Activated naive CD8-positive, alpha-beta T cell treated with anti-CD3 and anti-CD28 coated beads for 36 hours (primary cell): Measurements from ENCODE around the gene NFIB. TPM values are rescaled to one million over a fixed set of nuclear protein-coding genes. Genes with fewer than 3 reads are reported as not detected.

ENCODE experiments used
- DNase-seq: peaks from one replicate; pipeline ENCODE4 v3.0.0; 2021
- H3K27ac Mint-ChIP-seq: one replicate; pipeline ENCODE4 v1.8.0; 2022; ENCODE audit warnings: mild to moderate bottlenecking, moderate library complexity, mixed read lengths
- H3K27me3 Mint-ChIP-seq: one replicate; pipeline ENCODE4 v1.8.0; 2022; ENCODE audit warnings: mild to moderate bottlenecking, mixed read lengths
- H3K36me3 Mint-ChIP-seq: one replicate; pipeline ENCODE4 v1.8.0; 2021; ENCODE audit warnings: mild to moderate bottlenecking, mixed read lengths
- H3K4me1 Mint-ChIP-seq: one replicate; pipeline ENCODE4 v1.8.0; 2021; ENCODE audit warnings: mixed read lengths
- H3K4me3 Mint-ChIP-seq: one replicate; pipeline ENCODE4 v1.8.0; 2022; ENCODE audit warnings: mild to moderate bottlenecking, moderate library complexity, mixed read lengths
- H3K9me3 Mint-ChIP-seq: one replicate; pipeline ENCODE4 v1.8.0; 2022; ENCODE audit warnings: mixed read lengths
- total RNA-seq, 2 experiments: library from RNA; stranded (reverse); gene quantifications; one replicate each; pipeline ENCODE4 v1.2.3, GENCODE V29; 2021

The NFIB gene
- total RNA-seq, 2 experiments from 2014 or later = not detected

DNA sequence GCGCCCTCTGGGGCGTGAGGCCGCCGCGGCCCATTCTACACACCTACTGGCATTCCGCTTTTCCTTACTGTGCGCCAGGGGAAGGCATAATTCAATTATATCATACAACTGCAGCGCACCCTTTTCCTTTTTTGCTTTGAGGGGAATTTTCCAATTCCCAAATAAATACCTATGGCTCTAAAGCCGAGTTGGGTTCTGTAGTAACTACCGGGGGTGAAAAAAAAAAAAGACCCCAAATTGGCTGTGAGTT, 34.1 kb upstream of the NFIB start:
- H3K27ac Mint-ChIP-seq = no peak overlapping the region

GRCh38 chr9:14347406-14348122, 33.6 kb upstream of the NFIB start:
- DNase-seq = no peak
- peaks cover 19% of the 10 kb centered on the region for H3K4me1 Mint-ChIP-seq
- H3K27me3 Mint-ChIP-seq = peaks cover 5% of the 10 kb centered on the region
- no peaks in the 10 kb centered on the region for H3K9me3 Mint-ChIP-seq
- H3K36me3 Mint-ChIP-seq = no peaks in the 10 kb centered on the region
- H3K4me3 Mint-ChIP-seq = no peak overlapping the region
- no peak overlapping the region for H3K27ac Mint-ChIP-seq

More for the DNA sequence above, 34.1 kb upstream of the NFIB start:
- Mint-ChIP-seq H3K9me3 (no peaks in the 10 kb centered on the region), H3K4me1 (peaks cover 19% of the 10 kb centered on the region), H3K4me3 (no peak overlapping the region), H3K27me3 (peaks cover 10% of the 10 kb centered on the region), H3K36me3 (no peaks in the 10 kb centered on the region)
- DNase-seq = no peak

- Mint-ChIP-seq H3K4me3 (no peak overlapping the region), H3K4me1 (peaks cover 19% of the 10 kb centered on the region), H3K9me3 (no peaks in the 10 kb centered on the region), H3K36me3 (no peaks in the 10 kb centered on the region), H3K27me3 (no peaks in the 10 kb centered on the region), H3K27ac (no peak overlapping the region)
- DNase-seq = no peak
Observed at GRCh38 chr9:14346811-14347405, 33.0 kb upstream of the NFIB start.

GRCh38 chr9:14346231-14346791, 32.4 kb upstream of the NFIB start:
- Mint-ChIP-seq H3K27me3 (no peaks in the 10 kb centered on the region), H3K36me3 (no peaks in the 10 kb centered on the region), H3K9me3 (no peaks in the 10 kb centered on the region), H3K27ac (no peak overlapping the region), H3K4me1 (peaks cover 19% of the 10 kb centered on the region), H3K4me3 (no peak overlapping the region)
- no peak for DNase-seq

DNA sequence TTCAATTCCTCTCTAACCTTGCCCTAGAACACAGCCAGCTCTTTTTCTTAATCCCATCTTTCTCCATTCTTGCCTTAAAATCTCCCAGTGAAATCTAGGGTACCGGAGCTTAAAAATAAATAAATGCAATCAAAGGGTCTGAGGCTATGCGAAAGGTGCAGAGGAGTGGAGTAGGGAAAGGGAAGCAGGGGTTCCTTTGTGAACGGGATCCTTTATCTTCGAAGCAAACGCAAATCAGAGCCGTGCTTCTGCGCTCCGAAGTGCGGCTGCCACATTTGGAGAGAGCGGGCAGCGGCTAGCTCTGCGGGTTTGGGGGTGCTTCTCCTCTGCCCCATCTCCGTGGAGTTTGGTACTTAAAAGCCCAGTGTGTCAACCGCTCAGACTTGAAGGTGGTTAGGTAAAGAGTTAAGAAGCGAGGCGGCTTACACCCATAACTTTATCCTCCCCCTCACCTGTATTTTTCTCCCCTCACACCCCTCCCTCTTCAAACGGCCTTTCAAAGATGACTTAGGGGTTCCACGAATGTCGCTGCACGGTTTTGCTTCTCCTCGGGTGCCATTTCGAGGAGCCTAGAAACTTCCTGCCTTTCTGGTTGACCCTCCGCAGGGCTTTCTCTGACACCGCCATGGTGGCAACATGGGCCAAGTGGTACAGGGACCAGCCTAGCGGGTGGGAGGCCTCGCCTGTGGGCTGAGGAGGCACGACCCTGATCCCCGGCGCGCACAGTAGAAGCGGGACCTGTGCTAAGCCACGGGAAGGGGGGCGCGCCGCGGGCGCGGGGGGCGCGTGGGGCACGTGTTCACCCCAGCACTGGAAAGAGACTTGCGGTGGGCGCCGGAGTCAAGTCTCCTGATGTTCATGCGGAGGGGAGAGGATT, 31.7 kb upstream of the NFIB start:
- peaks cover 19% of the 10 kb centered on the region for H3K4me1 Mint-ChIP-seq
- no peak for DNase-seq
- no peak overlapping the region for H3K4me3 Mint-ChIP-seq
- no peaks in the 10 kb centered on the region for H3K36me3 Mint-ChIP-seq
- no peaks in the 10 kb centered on the region for H3K27me3 Mint-ChIP-seq
- H3K9me3 Mint-ChIP-seq = no peaks in the 10 kb centered on the region
- no peak overlapping the region for H3K27ac Mint-ChIP-seq

- no peaks in the 10 kb centered on the region for H3K27me3 Mint-ChIP-seq
- no peak overlapping the region for H3K27ac Mint-ChIP-seq
- peaks cover 16% of the 10 kb centered on the region for H3K4me1 Mint-ChIP-seq
- H3K4me3 Mint-ChIP-seq = no peak overlapping the region
- H3K9me3 Mint-ChIP-seq = no peaks in the 10 kb centered on the region
- DNase-seq = no peak
- H3K36me3 Mint-ChIP-seq = no peaks in the 10 kb centered on the region
Observed at GRCh38 chr9:14344941-14345353, 31.0 kb upstream of the NFIB start.

DNA sequence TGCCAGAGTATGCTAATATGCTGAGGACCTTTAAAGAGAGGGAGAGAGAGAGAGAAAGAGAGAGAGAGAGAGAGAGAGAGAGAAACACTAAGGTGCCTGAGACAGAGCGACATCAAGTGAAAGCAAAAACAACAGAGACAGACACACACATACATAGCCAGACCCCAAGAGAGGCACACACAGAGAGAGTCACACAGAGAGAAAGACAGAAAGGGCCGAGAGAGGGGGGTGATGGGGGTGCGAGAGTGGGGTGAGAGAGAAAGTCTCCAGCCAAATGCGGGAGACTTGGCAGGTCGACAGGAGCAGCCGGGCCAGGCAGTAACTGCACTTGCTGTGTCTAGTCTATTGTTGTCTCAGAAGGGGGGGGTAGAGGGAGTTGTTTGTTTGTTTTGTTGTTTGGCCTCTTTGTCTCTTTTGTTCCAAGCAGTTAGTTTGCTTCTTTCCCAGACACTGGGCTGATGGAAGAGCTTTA, 30.1 kb upstream of the NFIB start:
- H3K27me3 Mint-ChIP-seq = peaks cover 4% of the 10 kb centered on the region
- H3K9me3 Mint-ChIP-seq = no peaks in the 10 kb centered on the region
- DNase-seq = no peak
- no peaks in the 10 kb centered on the region for H3K36me3 Mint-ChIP-seq
- H3K4me3 Mint-ChIP-seq = no peak overlapping the region
- no peak overlapping the region for H3K27ac Mint-ChIP-seq
- peaks cover 15% of the 10 kb centered on the region for H3K4me1 Mint-ChIP-seq

DNA sequence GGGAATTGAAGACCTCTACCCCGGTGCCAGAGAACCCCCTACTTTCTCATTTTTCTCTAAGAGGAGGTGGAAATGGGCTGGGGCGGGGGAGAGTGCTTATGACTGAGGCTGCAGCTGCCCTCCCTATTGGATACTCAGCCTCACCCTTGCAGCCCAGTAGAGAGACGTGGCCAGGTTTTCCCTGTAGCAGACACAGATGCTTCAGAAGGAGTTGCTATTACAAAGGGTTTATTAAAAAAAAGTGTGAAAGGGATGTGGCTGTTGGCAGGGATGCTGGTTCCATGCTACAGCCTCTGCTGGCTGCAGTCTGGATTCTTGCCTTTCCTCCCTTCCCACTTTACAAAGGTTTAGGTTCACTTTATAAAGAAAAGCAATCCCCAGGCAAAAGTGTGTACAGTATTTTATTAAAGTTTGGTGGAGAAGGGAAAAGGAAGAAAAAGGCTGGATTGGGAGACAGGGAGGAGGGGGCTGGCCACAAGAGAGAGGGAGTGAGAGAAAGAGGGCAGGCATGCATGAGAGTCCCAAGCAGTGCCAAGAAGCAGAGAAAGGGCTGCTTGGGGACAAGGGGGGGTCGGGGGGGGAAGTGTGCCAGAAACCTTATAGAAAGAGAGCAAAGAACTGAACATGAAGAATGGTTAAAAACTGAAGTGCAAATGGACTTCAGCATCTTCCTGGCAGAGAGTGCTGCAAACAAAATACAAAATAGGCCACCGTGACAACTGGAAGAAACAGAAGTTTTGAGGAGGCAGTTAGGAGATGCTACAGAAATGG, 29.5 kb upstream of the NFIB start:
- H3K27me3 Mint-ChIP-seq = peaks cover 9% of the 10 kb centered on the region
- no peak overlapping the region for H3K27ac Mint-ChIP-seq
- H3K9me3 Mint-ChIP-seq = no peaks in the 10 kb centered on the region
- H3K4me3 Mint-ChIP-seq = no peak overlapping the region
- H3K36me3 Mint-ChIP-seq = no peaks in the 10 kb centered on the region
- DNase-seq = no peak
- peaks cover 10% of the 10 kb centered on the region for H3K4me1 Mint-ChIP-seq

- Mint-ChIP-seq H3K27ac (no peak overlapping the region), H3K36me3 (no peaks in the 10 kb centered on the region), H3K4me1 (peaks cover 6% of the 10 kb centered on the region), H3K9me3 (no peaks in the 10 kb centered on the region), H3K27me3 (peaks cover 13% of the 10 kb centered on the region), H3K4me3 (no peak overlapping the region)
- no peak for DNase-seq
Observed at GRCh38 chr9:14342736-14343135, 28.8 kb upstream of the NFIB start.

DNA sequence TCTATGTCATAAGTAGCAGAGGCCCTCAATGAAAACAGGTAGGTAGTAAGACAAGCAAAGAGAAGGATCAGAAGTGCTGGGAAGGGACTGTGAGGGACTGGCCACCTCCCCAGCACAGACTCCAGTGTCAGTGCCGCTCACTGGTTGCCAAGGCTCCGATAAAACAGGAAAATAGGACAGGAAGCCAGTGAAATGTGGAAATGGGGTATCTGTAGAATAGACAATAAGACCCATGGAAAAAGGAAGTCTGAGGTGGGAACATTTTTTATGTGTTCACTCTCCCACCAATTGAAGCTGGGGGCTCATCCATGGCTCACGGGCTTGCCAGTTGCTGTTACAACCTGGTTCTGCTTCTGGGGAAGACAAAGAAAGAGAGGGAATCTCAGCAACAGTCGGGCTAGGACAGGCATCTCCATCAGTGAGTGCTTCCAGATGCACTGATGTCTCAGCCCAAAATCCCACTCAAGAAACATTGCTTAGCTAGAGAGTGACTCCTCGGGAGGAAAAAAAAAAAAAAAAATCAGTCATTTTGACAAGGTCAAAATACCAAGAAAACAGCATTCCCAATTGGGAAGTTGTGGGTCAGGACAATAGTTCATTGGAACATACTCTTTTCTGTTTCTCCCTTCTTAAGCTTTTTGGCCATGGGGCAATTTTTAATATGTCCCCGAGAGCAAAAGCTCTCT, 27.6 kb upstream of the NFIB start:
- Mint-ChIP-seq H3K27ac (no peak overlapping the region), H3K36me3 (no peaks in the 10 kb centered on the region), H3K4me3 (no peak overlapping the region)

GRCh38 chr9:14340994-14341393, 27.1 kb upstream of the NFIB start:
- H3K4me1 Mint-ChIP-seq = peaks cover 4% of the 10 kb centered on the region
- no peak overlapping the region for H3K27ac Mint-ChIP-seq
- H3K4me3 Mint-ChIP-seq = no peak overlapping the region
- no peaks in the 10 kb centered on the region for H3K36me3 Mint-ChIP-seq
- DNase-seq = no peak
- H3K27me3 Mint-ChIP-seq = peaks cover 23% of the 10 kb centered on the region
- H3K9me3 Mint-ChIP-seq = no peaks in the 10 kb centered on the region

More for the DNA sequence above, 27.6 kb upstream of the NFIB start:
- Mint-ChIP-seq H3K4me1 (peaks cover 4% of the 10 kb centered on the region), H3K9me3 (no peaks in the 10 kb centered on the region), H3K27me3 (peaks cover 23% of the 10 kb centered on the region)
- DNase-seq = no peak

- no peaks in the 10 kb centered on the region for H3K4me1 Mint-ChIP-seq
- no peak overlapping the region for H3K4me3 Mint-ChIP-seq
- no peak for DNase-seq
- H3K9me3 Mint-ChIP-seq = no peaks in the 10 kb centered on the region
- H3K36me3 Mint-ChIP-seq = no peaks in the 10 kb centered on the region
- no peak overlapping the region for H3K27ac Mint-ChIP-seq
- H3K27me3 Mint-ChIP-seq = peaks cover 23% of the 10 kb centered on the region
Observed at GRCh38 chr9:14340219-14340873, 26.4 kb upstream of the NFIB start.

DNA sequence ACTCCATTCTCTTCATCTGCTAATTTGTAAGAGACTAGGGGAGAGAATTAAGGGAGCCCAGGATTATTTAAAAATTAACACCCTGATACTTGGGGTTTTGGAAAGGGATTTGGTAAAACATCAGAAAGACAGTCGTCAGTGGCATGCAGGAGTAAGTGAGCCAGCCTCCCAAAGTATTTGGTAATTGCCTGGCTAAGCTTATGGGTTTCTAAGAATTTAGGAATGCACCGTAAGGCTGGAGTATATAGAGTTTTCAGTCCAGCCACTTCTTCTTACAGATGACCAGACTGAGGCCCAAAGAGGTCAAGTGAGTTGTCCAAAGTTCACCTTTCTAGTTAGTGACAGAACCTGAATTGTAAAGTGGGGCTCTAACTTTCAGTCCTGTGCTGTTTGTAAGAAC, 25.8 kb upstream of the NFIB start:
- no peaks in the 10 kb centered on the region for H3K36me3 Mint-ChIP-seq
- no peaks in the 10 kb centered on the region for H3K4me1 Mint-ChIP-seq
- DNase-seq = no peak
- H3K27ac Mint-ChIP-seq = no peak overlapping the region
- no peaks in the 10 kb centered on the region for H3K9me3 Mint-ChIP-seq
- H3K27me3 Mint-ChIP-seq = peaks cover 23% of the 10 kb centered on the region
- no peak overlapping the region for H3K4me3 Mint-ChIP-seq

DNA sequence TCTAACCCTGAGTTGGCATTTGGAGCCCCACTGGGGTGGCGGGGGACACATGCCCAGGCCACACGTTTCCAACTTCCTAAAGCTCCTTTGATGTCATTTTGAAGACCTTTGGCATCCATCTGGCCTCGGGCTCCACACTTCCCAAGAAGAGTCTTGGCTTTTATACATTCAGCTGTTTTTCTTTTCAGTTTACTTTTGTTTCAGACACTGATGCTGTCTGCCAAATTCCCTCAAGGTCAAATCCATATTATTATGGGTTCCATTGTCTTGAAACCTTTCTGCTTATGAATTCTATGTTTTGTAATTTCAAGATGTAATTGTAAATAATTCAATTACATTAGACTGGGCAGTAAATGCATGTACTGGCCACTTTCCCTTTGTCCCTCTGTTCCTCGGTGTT, 23.7 kb upstream of the NFIB start:
- no peak overlapping the region for H3K4me3 Mint-ChIP-seq
- no peak for DNase-seq
- H3K27me3 Mint-ChIP-seq = peaks cover 23% of the 10 kb centered on the region
- H3K36me3 Mint-ChIP-seq = no peaks in the 10 kb centered on the region
- H3K9me3 Mint-ChIP-seq = no peaks in the 10 kb centered on the region
- H3K27ac Mint-ChIP-seq = no peak overlapping the region
- H3K4me1 Mint-ChIP-seq = no peaks in the 10 kb centered on the region
